CD4-positive, alpha-beta T cell treated with Interleukin-12 subunit alpha and Interleukin-12 subunit beta, for 1 hour (primary cell): Measurements from ENCODE around the gene MAFF.
"Not testable (repeated sequence)": the region's sequence is repeated elsewhere in the genome, so short reads cannot be mapped to it uniquely, and the experiment has no call there.

ENCODE experiments used
- DNase-seq: peaks from one replicate; pipeline ENCODE4 v3.0.0-alpha.2; 2020

Gene MAFF

GRCh38 chr22:38201711-38202436, at the start of gene MAFF:
Gene MAFF (plus strand): TSS chr22:38201994. CDS start chr22:38213854, 11,860 bp downstream.
- peak; percentile 93 for DNase-seq

- no peak for DNase-seq
Observed at GRCh38 chr22:38153821-38154562, 47.8 kb upstream of the MAFF start.

GRCh38 chr22:38154563-38154915, 47.3 kb upstream of the MAFF start:
- DNase-seq, result not testable (repeated sequence)

- DNase-seq, result no peak
Observed at GRCh38 chr22:38155703-38156102, 46.1 kb upstream of the MAFF start.

GRCh38 chr22:38162881-38163843, 38.6 kb upstream of the MAFF start:
- no peak for DNase-seq

- DNase-seq, result no peak
Observed at GRCh38 chr22:38163844-38164550, 37.8 kb upstream of the MAFF start.

- no peak for DNase-seq
Observed at GRCh38 chr22:38164551-38164918, 37.3 kb upstream of the MAFF start.

- DNase-seq, result no peak
Observed at GRCh38 chr22:38165922-38166593, 35.7 kb upstream of the MAFF start.

- no peak for DNase-seq
Observed at GRCh38 chr22:38167988-38168407, 33.8 kb upstream of the MAFF start.

- no peak for DNase-seq
Observed at GRCh38 chr22:38169116-38169515, 32.7 kb upstream of the MAFF start.

GRCh38 chr22:38170469-38170868, 31.3 kb upstream of the MAFF start:
- no peak for DNase-seq

- no peak for DNase-seq
Observed at GRCh38 chr22:38171927-38172831, 29.6 kb upstream of the MAFF start.

- peak; percentile 55 for DNase-seq
Observed at GRCh38 chr22:38172832-38173640, 28.8 kb upstream of the MAFF start.

GRCh38 chr22:38173641-38173906, 28.2 kb upstream of the MAFF start:
- no peak for DNase-seq

GRCh38 chr22:38174626-38175025, 27.2 kb upstream of the MAFF start:
- no peak for DNase-seq

GRCh38 chr22:38175206-38176118, 26.3 kb upstream of the MAFF start:
- no peak for DNase-seq

GRCh38 chr22:38176170-38176741, 25.5 kb upstream of the MAFF start:
- DNase-seq, result peak; percentile 59

GRCh38 chr22:38177044-38177443, 24.8 kb upstream of the MAFF start:
- DNase-seq, result peak; percentile 26

GRCh38 chr22:38177571-38177925, 24.2 kb upstream of the MAFF start:
- DNase-seq, result not testable (repeated sequence)
